Stomach smooth muscle (tissue), 2 donors: ENCODE data around the gene DNAJA2.
"Not testable (repeated sequence)": the region's sequence is repeated elsewhere in the genome, so short reads cannot be mapped to it uniquely, and the experiment has no call there.

Experiments used
- H3K27ac ChIP-seq: one replicate; pipeline ENCODE4 v1.7.0; 2013; ENCODE audit warnings: mild to moderate bottlenecking, low read length, inconsistent platforms
- H3K27me3 ChIP-seq, 2 donors: one replicate each; pipeline ENCODE4 v1.7.0; 2013; ENCODE audit warnings: low read length in 2 of 2; ENCODE audit not compliant: insufficient read depth in 2 of 2, control insufficient read depth in 1 of 2
- H3K36me3 ChIP-seq, 2 donors: one replicate each; pipeline ENCODE4 v1.7.0; 2013; ENCODE audit warnings: low read length in 2 of 2; ENCODE audit not compliant: control insufficient read depth in 2 of 2, insufficient read depth in 2 of 2
- H3K4me1 ChIP-seq: one replicate; pipeline ENCODE4 v1.7.0; 2013; ENCODE audit warnings: low read length; ENCODE audit not compliant: control insufficient read depth, insufficient read depth
- H3K4me3 ChIP-seq, 2 donors: one replicate each; pipeline ENCODE4 v1.7.0; 2013; ENCODE audit warnings: low read length in 2 of 2
- H3K9ac ChIP-seq, 2 donors: one replicate each; pipeline ENCODE4 v1.7.0; 2013; ENCODE audit warnings: low read length in 2 of 2, mild to moderate bottlenecking in 1 of 2
- H3K9me3 ChIP-seq, 2 donors: one replicate each; pipeline ENCODE4 v1.7.0; 2013; ENCODE audit warnings: low read length in 2 of 2; ENCODE audit not compliant: control insufficient read depth in 2 of 2
- donor health status: healthy.
- donor health status: Pancreatic carcinoma.

Gene DNAJA2

GRCh38 chr16:47000066-47000465 lies 26.6 kb upstream of the DNAJA2 start:
- H3K4me3 ChIP-seq, H3K9me3 ChIP-seq, H3K36me3 ChIP-seq, H3K4me1 ChIP-seq, H3K27ac ChIP-seq, H3K27me3 ChIP-seq, H3K9ac ChIP-seq: not testable (repeated sequence)

- no peaks in the 10 kb centered on the region for H3K36me3 ChIP-seq
- no peak overlapping the region for H3K9ac ChIP-seq
- H3K27me3 ChIP-seq: no peaks in the 10 kb centered on the region
- no peak overlapping the region for H3K27ac ChIP-seq
- no peaks in the 10 kb centered on the region for H3K9me3 ChIP-seq
- H3K4me1 ChIP-seq: no peaks in the 10 kb centered on the region
- H3K4me3 ChIP-seq: no peak overlapping the region
These were observed 24.4 kb upstream of the DNAJA2 start for GRCh38 chr16:46997844-46998243.

- no peaks in the 10 kb centered on the region for H3K36me3 ChIP-seq
These were observed 23.5 kb upstream of the DNAJA2 start for GRCh38 chr16:46996952-46997458.

GRCh38 chr16:46996391-46996790 lies 22.9 kb upstream of the DNAJA2 start:
- H3K9ac ChIP-seq: no peak overlapping the region
- no peak overlapping the region for H3K4me3 ChIP-seq
- no peaks in the 10 kb centered on the region for H3K27me3 ChIP-seq
- H3K4me1 ChIP-seq: no peaks in the 10 kb centered on the region
- no peaks in the 10 kb centered on the region for H3K36me3 ChIP-seq
- no peak overlapping the region for H3K27ac ChIP-seq
- no peaks in the 10 kb centered on the region for H3K9me3 ChIP-seq

More at GRCh38 chr16:46996952-46997458, 23.5 kb upstream of the DNAJA2 start:
- Histone ChIP-seq H3K27ac (no peak overlapping the region), H3K4me3 (no peak overlapping the region), H3K9ac (no peak overlapping the region), H3K4me1 (no peaks in the 10 kb centered on the region), H3K27me3 (no peaks in the 10 kb centered on the region), H3K9me3 (no peaks in the 10 kb centered on the region)

GRCh38 chr16:46991729-46992704 lies 18.5 kb upstream of the DNAJA2 start:
- H3K27me3 ChIP-seq: peaks cover 0 to 2% of the 10 kb centered on the region in 2 donors
- no peaks in the 10 kb centered on the region for H3K36me3 ChIP-seq
- no peaks in the 10 kb centered on the region for H3K4me1 ChIP-seq

GRCh38 chr16:46986896-46987295 lies 13.4 kb upstream of the DNAJA2 start:
- H3K4me3 ChIP-seq: no peak overlapping the region
- no peak overlapping the region for H3K27ac ChIP-seq

More at GRCh38 chr16:46991729-46992704, 18.5 kb upstream of the DNAJA2 start:
- H3K4me3 ChIP-seq: no peak overlapping the region
- H3K9ac ChIP-seq: no peak overlapping the region
- H3K9me3 ChIP-seq: no peaks in the 10 kb centered on the region
- H3K27ac ChIP-seq: no peak overlapping the region

GRCh38 chr16:46986438-46986837 lies 13.0 kb upstream of the DNAJA2 start:
- Histone ChIP-seq H3K4me3 (no peak overlapping the region), H3K9ac (no peak overlapping the region), H3K4me1 (no peaks in the 10 kb centered on the region), H3K36me3 (no peaks in the 10 kb centered on the region), H3K27ac (no peak overlapping the region), H3K27me3 (peaks cover 0 to 2% of the 10 kb centered on the region in 2 donors), H3K9me3 (no peaks in the 10 kb centered on the region)

More at GRCh38 chr16:46986896-46987295, 13.4 kb upstream of the DNAJA2 start:
- Histone ChIP-seq H3K4me1 (no peaks in the 10 kb centered on the region), H3K9ac (no peak overlapping the region), H3K27me3 (peaks cover 0 to 2% of the 10 kb centered on the region in 2 donors), H3K9me3 (no peaks in the 10 kb centered on the region), H3K36me3 (no peaks in the 10 kb centered on the region)

- Histone ChIP-seq H3K36me3 (no peaks in the 10 kb centered on the region), H3K4me1 (no peaks in the 10 kb centered on the region), H3K27ac (no peak overlapping the region), H3K9me3 (no peaks in the 10 kb centered on the region), H3K9ac (no peak overlapping the region), H3K27me3 (no peaks in the 10 kb centered on the region), H3K4me3 (no peak overlapping the region)
These were observed 8.9 kb upstream of the DNAJA2 start for GRCh38 chr16:46982335-46982734.

- Histone ChIP-seq H3K9ac (no peak overlapping the region), H3K36me3 (no peaks in the 10 kb centered on the region), H3K4me1 (no peaks in the 10 kb centered on the region), H3K4me3 (no peak overlapping the region), H3K9me3 (no peaks in the 10 kb centered on the region), H3K27me3 (no peaks in the 10 kb centered on the region), H3K27ac (no peak overlapping the region)
These were observed 7.5 kb upstream of the DNAJA2 start for GRCh38 chr16:46980926-46981325.

- H3K4me1 ChIP-seq: peaks cover 17% of the 10 kb centered on the region
- no peaks in the 10 kb centered on the region for H3K9me3 ChIP-seq
- no peaks in the 10 kb centered on the region for H3K36me3 ChIP-seq
- H3K9ac ChIP-seq: no peak overlapping the region
- no peak overlapping the region for H3K4me3 ChIP-seq
- no peaks in the 10 kb centered on the region for H3K27me3 ChIP-seq
- no peak overlapping the region for H3K27ac ChIP-seq
These were observed 3.1 kb upstream of the DNAJA2 start for GRCh38 chr16:46976550-46976949.
